Posterior vena cava (tissue), 2 donors: ENCODE data around the gene AIFM3. TPM values are rescaled to one million over a fixed set of nuclear protein-coding genes. Genes with fewer than 3 reads are reported as not detected.
"Not testable (repeated sequence)": the region's sequence is repeated elsewhere in the genome, so short reads cannot be mapped to it uniquely, and the experiment has no call there.

Experiments used
- DNase-seq: peaks from one replicate; pipeline ENCODE4 v3.0.0-alpha.2; 2020; ENCODE audit warnings: low spot score
- intact Hi-C, 2 donors: fragments of 100-400 bp; cut with DNase I; formaldehyde crosslinking; loops; one replicate each; pipeline versions ENCODE4 v1.14.1 to v1.14.2; 2022 to 2023
- total RNA-seq, 2 donors: library from RNA; stranded (reverse); fragmentation: NEBNext Ultra II Directional; extraction: Animal tissue kit (Norgen Biotek cat#: 25700); gene quantifications; one replicate each; pipeline ENCODE4 v1.2.1, GENCODE V29; 2021
- donor health status: DM: yes; HTN: yes; CAD: no.
- donor health status: DM: yes; HTN: yes; CAD: no.

The AIFM3 gene
- total RNA-seq, 2 donors from 2014 or later, result 0.62 to 2.6 TPM

DNA sequence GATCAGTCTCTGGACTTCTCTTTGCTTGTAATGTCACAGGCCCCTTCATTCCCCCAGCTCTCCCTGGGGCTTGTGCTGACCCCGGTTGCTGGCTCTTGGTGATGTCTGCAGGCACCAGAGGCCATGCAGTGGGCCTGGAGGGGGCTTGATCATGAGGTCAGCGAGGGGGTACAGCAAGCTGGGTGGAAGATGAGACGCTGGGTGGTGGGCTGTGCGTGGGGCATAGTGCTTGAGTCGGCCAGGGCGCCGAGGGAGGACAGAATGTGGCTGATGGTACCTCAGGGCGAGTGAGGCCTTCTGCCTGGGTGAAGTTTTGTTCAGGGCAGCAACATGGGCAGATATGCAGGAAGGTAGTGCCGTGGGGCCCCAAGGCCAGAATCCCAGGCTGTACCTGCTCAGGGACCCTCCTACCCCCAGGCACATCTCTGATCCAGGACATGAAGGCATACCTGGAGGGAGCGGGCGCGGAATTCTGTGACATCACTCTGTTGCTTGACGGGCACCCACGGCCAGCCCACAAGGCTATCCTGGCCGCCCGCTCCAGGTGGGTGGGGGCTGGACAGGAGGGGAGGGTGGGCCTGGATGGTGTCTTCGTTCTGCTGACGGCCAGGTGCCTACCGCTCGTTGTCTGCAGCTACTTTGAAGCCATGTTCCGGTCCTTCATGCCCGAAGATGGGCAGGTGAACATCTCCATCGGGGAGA is 28.4 kb downstream of the AIFM3 start:
- no peak for DNase-seq
- intact Hi-C loops, result no loop called here

DNA sequence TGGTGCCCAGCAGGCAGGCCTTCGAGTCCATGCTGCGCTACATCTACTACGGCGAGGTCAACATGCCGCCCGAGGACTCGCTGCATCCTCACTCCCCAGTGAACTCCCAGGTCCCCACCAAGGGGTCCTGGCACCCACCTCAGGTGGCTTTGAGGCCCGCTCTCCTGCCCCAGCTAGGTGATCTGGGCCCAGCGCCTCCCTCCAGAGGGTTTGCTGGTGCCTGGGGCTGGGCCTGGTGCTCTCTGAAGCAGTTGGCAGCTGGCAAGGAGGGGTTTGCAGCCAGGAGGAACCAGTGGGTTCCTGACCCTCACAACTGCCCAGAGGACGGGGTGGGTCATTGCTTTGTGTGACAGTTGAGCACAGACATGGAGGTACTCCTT is 29.0 kb downstream of the AIFM3 start:
- DNase-seq, result no peak
- intact Hi-C loops, result no loop called here

DNA sequence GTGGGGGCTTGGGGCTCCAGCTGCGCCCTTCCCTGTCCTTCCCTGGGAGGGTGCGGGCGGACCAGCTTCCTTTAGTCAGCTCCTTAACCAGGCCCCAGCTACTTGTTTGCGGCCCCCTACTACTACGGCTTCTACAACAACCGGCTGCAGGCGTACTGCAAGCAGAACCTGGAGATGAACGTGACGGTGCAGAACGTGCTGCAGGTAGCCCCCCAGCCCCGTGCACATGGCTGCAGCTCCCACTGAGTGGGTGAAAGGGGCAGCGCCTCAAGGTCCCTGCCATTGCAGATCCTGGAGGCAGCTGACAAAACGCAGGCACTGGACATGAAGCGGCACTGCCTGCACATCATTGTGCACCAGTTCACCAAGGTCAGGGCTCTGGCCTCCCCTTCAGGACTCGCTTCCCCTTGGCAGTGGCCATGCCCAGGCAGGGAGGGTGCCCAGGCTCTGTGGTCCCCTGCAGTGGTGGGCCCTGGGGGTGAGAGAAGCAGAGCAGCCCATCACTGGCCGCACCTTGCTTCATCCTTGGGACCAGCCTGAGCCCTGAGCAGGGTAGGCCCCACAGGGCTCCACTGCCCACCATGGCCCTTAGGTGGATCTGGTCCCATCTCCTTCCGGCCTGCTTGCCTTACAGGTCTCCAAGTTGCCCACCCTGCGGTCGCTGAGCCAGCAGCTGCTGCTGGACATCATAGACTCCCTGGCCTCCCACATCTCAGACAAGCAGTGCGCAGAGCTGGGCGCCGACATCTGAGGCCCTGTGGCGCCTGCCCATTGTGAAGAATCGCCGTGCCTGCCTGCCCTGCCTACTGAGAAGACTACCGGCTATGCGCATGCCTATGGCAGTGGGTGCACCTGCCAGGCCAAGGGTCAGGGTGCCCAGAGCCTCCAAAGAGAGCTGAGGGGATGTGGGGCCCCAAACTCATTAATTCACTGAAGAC is 29.8 kb downstream of the AIFM3 start:
- no peak for DNase-seq
- intact Hi-C loops, result no loop called here

DNA sequence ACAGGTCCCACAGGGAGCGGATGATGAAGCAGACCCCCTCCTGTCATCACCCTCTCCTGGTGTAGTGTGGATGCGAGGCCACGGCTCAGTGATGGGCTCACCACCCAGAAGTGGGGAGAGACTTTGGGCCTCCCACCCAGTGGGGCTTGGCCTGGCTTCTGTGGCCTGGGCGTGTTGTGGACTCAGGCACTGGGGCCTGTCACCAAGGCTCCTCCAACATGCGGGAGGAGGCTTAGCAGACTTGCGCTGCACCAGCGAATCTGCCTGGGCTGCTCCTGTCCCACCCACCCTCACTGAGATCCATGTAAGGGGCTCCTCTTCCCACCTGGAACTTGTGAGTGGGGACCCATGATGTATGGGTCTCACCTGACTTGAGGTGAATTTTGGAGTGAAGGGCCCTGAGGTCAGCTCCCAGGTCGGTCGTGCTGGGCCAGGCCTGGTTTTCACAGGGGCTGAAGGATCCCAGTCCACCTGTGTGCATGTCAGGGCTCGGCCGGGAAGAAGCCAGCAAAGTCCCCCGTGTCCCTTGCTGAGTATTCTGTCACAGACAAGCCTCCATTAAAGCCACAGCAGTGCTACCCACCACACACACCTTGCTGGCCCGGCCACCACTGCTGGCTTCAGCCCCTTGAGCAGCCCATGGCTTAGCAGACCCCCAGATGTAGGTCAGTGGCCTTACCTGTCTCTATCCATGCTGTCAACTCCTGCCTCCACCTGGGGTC is 30.6 kb downstream of the AIFM3 start:
- no peak for DNase-seq
- intact Hi-C loops, result no loop called here

DNA sequence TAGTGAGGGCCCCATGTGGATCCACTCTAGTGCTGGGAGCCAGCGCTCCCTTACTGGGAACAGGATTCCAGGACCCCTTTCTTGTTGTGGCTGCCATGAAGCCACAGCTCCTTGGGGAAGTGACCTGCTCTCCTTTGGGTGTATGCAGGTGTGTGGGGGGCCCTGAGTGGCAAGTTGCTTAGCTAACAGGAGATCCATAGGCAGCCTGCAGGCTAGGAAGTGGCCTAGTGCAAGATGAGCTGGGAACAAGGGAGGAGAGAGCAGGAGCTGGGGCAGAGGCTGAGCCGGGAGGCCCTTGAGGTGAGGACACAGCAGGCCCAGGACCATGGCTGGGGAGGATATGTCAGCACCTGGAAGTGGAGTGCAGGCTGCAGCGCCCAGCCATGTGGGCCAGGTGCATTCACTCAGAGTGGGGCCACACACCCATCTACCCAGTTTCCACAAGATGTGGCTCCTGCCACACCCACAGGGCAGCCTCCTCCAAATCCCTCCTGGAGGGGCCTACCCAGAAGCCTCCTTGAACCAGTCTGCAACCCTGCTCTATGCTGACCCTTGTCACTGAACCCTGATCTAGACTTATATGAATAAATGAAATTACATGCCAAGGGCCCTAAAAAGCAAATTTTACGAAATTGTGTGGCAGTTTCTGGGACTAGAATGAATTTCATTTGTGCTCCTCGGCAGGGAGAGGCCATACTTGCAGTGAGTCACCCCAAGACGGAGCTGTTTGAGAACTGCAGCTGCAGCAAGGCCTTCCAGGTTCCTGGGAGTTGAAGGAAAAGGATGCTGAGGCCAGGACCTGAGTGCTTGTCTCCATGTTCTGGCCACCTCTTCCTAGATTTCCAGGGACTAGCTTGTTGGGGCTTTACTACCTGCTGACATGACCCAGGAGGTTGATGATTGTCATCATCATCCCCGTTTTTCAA is 31.6 kb downstream of the AIFM3 start:
- intact Hi-C loops, result no loop called here
- DNase-seq, result no peak

DNA sequence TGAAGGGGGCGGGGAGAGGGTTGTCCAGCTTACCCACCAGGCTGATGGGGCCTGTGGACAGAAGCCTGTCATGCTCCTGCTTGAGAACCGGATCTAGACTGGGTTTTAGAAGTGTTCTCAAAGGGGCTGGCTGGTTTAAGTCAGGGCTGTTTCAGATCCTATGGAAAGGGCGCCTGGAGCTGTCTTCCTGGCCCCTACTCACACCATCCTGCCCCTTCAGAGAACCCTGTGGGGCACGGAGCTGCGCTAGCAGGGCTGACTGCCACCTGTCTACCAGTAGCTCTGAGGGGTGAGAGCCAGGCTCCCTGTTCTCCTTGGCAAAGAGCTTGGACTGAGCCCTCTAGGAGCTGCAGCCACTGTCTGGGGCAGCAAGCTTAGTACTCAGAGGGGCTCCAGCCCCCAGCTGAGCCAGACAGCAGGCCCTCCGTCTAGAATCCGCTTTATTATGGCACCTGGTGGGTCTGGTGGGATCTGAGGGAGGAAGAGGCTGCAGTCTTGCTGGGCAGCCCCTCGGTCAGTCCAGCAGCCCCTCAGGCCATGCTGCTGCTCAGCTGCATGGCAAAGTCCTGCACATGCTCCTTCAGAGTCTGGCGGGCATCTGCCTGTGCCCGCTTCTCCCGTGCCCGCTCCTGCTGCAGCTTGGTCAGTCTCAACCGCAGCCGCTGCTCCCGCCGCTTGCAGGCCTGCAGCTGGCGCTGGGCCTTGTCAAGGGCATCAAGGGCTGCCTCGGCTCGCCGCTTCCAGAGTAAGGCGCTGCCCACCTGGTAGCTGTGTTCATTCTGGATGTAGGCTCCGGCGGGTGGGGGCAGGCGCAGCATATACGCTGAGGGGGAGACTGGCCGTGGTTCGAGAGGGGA is 32.5 kb downstream of the AIFM3 start:
- no peak for DNase-seq
- intact Hi-C loops, result no loop called here

DNA sequence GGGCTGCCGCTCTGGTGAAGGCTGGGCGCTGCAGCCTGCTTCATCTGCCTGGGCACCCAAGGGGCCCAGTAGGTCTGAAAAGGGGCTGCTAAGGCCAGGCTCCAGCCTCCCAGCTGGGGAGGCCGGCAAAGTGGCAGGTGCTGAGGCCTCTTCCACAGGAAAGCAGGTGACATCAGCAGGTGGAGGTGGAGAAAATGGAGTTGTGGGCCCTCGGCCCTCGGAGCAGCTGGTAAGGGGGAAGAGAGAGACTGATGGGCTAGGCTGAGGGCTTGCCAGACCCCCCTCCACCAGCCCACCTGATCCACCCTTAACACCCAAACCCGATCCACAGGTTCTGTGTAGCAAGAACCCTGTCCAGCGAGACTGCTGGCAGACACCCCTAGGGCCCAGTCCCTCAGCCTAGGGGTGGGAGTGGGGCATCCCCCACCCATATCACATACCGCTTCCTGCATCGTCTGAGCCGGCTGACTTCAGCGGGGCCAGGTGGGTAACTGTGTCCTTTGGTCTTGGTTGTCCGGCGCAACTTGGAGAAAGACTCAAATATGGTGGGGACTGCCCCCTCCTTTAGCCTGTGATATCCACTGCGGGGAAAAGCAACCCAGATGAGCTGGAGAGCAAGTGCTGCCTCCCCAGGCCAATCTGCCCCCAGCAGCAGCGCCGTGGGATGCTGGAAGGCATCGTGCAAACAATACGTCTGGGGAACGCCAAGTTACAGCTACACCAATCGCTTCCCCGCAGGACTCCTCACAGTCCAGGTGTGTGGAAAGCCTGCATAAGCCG is 33.3 kb downstream of the AIFM3 start:
- intact Hi-C loops, result no loop called here
- peak; percentile 82 for DNase-seq

DNA sequence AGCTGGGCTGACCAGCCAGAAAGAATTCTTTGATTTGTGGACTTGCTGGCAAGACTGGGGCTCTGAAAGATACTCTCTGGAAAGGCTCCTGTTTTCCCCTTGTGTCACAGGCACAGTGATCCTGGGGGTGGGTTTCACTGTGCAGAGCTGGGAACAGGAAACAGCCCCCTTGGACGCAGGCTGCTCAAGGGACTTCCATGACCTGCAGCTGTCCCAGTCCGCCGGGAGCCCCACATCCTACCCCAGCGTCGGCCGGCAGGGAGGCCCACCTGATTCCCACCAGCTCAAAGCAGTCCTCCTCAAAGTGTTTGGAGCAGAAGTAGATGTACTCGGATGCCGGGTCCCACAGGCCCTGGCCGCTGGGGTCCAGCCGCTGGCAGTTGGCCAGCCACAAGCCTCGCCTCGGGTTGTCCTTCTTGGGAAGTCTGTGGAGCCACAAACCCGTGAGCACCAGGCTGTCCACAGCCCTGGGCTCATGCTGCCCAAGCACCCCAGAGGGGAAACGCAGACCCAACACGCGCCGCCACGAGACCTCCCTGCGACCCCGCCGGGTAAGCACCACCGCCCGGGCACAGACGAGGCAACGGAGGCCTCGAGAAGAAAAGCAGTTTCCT is 34.0 kb downstream of the AIFM3 start:
- intact Hi-C loops, result no loop called here
- no peak for DNase-seq

DNA sequence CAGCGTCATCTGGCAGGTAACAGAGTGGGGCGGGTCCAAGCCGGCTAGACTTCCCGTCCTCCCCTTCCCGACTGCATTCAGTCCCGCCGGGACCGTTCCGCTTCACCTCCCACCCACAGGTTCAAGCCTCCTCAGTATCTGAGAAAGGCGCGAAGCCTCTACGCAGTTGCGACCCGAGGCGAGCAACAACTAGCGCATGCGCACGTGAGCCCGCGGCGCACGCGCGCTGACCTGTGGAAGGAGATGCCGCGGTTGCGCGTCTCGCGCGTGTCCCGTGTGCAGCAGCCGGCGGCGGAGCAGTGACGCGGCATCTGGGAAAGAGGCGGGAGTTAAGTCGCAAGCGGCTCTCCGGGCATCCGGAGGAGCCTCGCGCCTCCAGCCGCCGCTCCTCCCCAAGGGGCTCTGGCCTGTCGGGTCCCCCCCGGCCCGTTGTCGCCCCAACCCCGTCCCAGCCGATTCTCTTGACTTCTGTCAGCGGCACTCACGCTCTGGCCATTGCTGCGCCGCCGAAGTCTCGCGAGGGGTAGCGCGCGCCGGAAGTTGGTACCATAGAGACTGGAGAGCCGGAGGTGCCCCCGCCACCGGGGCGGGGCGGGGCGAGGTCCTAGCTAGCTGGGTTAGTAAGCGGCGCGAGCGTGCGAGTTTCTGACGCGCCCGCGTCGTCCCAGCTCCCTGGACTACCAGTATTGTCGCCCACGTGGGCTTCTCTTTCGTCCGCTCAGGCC is 34.7 kb downstream of the AIFM3 start, which contains the start of gene THAP7:
TSS of gene THAP7 (minus strand) at position 518 of the 725 bp plus-strand sequence. CDS start at position 311, 207 bp downstream.
- intact Hi-C loops, result no loop called here
- DNase-seq, result peak; percentile 99

DNA sequence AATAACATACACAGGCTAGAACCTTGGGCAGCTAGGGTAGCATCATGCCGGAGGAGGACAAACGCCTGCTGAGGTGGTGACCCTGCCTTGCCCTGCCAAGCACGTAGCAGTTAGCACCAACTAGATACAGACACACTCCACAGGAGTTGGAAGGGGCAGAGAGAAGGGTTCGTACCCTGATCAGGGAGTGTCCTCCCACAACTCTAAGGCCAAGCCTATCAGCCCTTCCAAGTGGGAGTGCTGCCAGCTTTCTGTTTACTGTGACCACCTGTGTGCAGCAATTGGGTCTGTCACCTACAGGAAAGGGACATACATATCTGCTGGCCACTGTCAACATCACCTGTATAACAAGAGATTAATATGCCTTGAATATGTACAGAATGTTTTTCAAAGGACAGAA is 36.7 kb downstream of the AIFM3 start:
- DNase-seq, result no peak
- intact Hi-C loops, result no loop called here

DNA sequence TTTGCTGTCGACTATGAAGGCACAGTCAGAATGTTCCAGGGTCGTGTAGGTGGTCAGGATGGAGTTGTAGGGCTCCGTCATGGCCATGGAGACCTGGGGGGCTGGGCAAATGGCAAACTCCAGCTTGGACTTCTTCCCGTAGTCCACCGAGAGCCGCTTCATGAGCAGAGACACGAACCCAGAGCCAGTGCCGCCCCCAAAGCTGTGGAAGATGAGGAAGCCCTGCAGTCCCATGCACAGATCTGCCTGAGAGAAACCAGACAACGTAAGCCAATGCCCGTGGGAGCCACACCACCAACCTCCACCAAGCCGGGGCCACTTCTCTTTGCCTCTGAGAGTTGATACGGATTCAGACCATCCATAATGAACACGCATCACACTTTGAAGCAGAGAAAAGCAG is 42.2 kb downstream of the AIFM3 start:
- intact Hi-C loops, DNase-seq: not testable (repeated sequence)

DNA sequence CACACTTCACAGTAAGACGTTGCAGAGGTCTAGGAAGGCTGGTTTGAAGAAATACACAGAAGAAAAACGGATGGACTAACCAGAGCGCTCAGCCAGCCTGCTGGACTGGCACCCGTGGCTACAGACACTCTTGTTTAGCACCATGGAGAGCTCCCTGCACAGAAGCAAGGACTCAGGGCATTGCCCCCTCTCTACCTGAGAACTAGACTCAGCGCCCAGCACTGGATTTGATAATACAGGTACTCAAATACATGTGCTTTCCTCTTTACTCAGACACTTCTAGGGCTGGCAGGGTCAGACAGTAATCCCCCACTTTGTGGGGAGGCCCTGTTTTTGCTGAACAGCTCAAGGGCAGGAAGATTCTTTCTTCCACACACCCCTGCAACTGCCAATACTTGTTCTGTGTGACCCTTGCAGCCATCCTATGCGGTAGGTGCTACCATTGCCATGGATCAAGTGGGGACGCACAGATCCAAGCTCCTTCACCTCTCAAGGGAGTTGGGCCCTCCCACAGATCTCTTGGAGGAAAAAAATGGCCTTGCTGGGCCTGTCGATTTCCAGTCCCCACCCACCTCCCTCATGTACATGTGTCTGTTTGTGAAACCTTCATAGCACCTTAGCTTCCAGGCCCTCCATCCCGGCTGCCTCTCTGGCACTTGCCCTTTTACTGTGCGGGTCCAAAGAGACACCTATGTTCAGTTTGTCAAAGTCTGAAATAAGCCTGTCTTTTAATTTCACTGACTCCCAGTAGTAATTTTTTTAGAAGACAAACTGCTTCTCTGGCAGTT is 42.8 kb downstream of the AIFM3 start:
- DNase-seq, result no peak
- intact Hi-C loops, result no loop called here

DNA sequence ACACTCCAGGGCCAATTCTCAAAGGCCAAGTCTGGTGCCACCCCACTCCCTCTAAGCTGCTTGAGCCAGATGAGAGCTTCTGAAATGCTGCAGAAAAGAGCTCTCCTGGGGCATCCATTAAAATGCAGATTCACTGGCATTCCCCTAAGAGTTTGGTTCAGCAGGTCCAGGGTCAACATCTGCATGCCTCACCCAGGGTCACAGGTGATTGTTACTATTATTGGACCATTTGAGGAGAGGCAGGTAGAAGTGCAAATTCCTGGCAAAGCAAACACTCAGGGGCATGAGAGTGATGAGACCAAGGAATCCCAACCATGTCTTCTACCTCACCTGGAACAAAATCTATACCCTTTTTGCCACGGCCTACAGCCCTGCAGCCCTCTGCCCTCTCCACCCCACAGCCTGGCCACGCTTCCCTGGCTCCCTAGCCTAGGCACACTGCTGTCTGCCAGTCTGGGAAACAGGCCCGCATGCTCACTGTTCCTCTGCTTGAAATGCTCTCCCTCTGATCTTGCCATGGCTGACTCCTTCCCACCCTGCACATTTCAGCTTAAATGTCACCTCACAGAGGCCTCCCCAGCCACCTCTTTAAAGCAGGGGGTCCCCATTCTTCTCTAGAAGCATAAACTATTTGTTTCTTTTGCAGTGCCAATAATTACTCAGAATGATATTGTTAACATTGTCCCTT is 43.5 kb downstream of the AIFM3 start:
- intact Hi-C loops, result no loop called here
- no peak for DNase-seq

DNA sequence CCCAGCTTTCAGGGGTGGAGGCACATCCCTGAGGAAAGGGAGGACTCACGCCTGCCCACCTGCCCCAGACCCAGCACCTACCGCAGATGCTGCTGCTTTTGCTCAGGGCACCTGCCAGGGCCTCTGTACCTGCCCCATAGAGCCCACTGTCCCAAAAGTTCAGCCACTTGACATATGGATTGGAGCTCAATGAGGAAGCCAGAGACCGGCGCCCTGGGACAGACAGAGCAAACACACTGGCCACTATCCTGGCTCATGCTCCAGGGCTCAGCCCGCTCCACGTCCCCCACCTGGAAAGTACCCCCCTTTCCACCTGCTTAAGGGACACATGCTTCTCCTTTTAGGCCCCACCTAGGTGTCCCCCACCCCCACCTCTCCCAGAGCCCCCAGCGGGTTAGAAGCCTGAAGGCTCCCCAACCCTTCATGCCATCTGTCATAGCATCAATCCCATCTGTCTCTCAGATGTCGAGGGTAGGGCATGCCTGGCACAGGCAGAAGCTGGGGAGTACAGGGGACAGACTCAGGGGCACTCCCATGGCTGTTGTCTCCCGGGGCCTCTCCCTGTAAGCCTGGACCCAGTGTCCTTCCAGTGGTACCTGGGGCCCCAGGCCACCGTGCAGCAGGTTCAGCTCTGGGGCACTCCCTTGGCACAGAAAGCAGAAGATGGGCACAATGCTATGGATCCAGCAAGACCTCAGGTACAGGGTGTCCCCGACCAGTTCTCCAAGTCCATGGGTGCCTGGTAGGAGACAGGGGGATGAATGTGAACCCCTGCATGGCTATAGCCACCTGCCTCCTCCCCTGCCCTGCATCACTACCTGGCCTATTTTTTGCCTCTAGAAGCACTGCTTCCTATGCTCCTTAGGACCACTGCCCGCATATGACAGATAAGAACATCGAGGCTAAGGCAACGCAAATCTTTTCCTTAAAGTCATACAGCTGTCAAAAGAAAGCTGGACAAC is 45.7 kb downstream of the AIFM3 start:
- intact Hi-C loops, result no loop called here
- DNase-seq, result no peak
